Esophagus squamous epithelium (tissue), 5 donors: ENCODE data around the gene MORC4. TPM values are rescaled to one million over a fixed set of nuclear protein-coding genes. Genes with fewer than 3 reads are reported as not detected.

Source experiments
- DNase-seq: peaks from one replicate; lab custom pipeline; 2025; lab: John Stamatoyannopoulos, UW
- H3K27ac ChIP-seq, 4 donors: fragments of 200-600 bp; sonication (generic); one replicate each; pipeline ENCODE4 v1.5.1; 2016 to 2019; ENCODE audit warnings: mild to moderate bottlenecking in 1 of 4
- H3K27me3 ChIP-seq, 4 donors: fragments of 200-600 bp; sonication (generic); 1 replicate in 3 of 4; 2 replicates in 1 of 4; pipeline versions ENCODE4 v1.5.1 to v1.6.0; 2017 to 2021; ENCODE audit warnings: antibody characterized with exemption in 1 of 4
- H3K36me3 ChIP-seq, 3 donors: fragments of 200-600 bp; sonication (generic); one replicate each; pipeline ENCODE4 v1.5.1; 2016 to 2019
- H3K4me1 ChIP-seq, 3 donors: fragments of 200-600 bp; sonication (generic); one replicate each; pipeline ENCODE4 v1.5.1; 2017 to 2019
- H3K4me3 ChIP-seq, 4 donors: fragments of 200-600 bp; sonication (generic); 1 replicate in 3 of 4; 2 replicates in 1 of 4; pipeline ENCODE4 v1.5.1; 2016 to 2019; ENCODE audit warnings: mild to moderate bottlenecking in 2 of 4, moderate library complexity in 1 of 4
- H3K9me3 ChIP-seq, 3 donors: fragments of 200-600 bp; sonication (generic); one replicate each; pipeline ENCODE4 v1.5.1; 2016 to 2019
- CTCF ChIP-seq, 6 experiments: fragments of 450-650 bp in 4 of 6; fragments of 200-600 bp in 2 of 6; sonication (generic) in 2 of 6; IDR thresholded peaks; one replicate each; pipeline ENCODE4 v1.5.1; 2016 to 2019; ENCODE audit warnings: antibody characterized with exemption in 6 of 6, mild to moderate bottlenecking in 4 of 6, moderate library complexity in 4 of 6
- POLR2A ChIP-seq, 4 donors: fragments of 450-650 bp; IDR thresholded peaks; one replicate each; pipeline ENCODE4 v1.6.1; 2017; ENCODE audit warnings: antibody characterized with exemption in 4 of 4, mild to moderate bottlenecking in 4 of 4, moderate library complexity in 3 of 4
- WGBS, 2 donors: methylation state at CpG; one replicate each; pipeline ENCODE4 v1.1.5; 2018; 5-methylcytosine and 5-hydroxymethylcytosine counted together
- intact Hi-C: fragments of 100-400 bp; cut with DNase I; formaldehyde crosslinking; loops from one replicate; pipeline ENCODE4 v1.15.0; 2022
- total RNA-seq, 4 donors: library from RNA; depleted of rRNA; stranded (reverse); fragments of >200 nt; gene quantifications; one replicate each; pipeline ENCODE4 v1.1.0, GENCODE V29; 2016
- donor health status: DM: yes; HTN: yes; CAD: no.

The MORC4 gene
- total RNA-seq, 4 donors from 2014 or later: 12.5 to 22.6 (median 17.2) TPM

GRCh38 chrX:106950381-106950780 lies 49.6 kb downstream of the MORC4 start:
- DNase-seq: no peak
- Histone ChIP-seq H3K27ac (no peak overlapping the region), H3K36me3 (peaks cover 0 to 19% (median 0%) of the 10 kb centered on the region in 3 donors), H3K4me3 (no peak overlapping the region), H3K4me1 (no peaks in the 10 kb centered on the region), H3K27me3 (no peaks in the 10 kb centered on the region), H3K9me3 (no peaks in the 10 kb centered on the region)
- intact Hi-C loops: no loop called here
- WGBS, 2 donors: 31% methylated on average over 2 of the region's 2 CpGs; no CpG with 5 or more reads in 1 of the 2 donors
- TF ChIP-seq CTCF (IDR thresholded peaks at IDR 0.05): no peak

- Histone ChIP-seq H3K4me3 (no peak overlapping the region), H3K27ac (no peak overlapping the region), H3K9me3 (no peaks in the 10 kb centered on the region), H3K36me3 (peaks cover 0 to 9% (median 0%) of the 10 kb centered on the region in 3 donors), H3K4me1 (no peaks in the 10 kb centered on the region), H3K27me3 (no peaks in the 10 kb centered on the region)
- no peak for DNase-seq
- TF ChIP-seq POLR2A (IDR thresholded peaks at IDR 0.05) (no peak), CTCF (IDR thresholded peaks at IDR 0.05) (no peak)
- intact Hi-C loops: no loop called here
- WGBS, 2 donors: 78 to 92% methylated on average over 1 of the region's 1 CpG
These were observed 50.6 kb downstream of the MORC4 start for GRCh38 chrX:106949366-106949765.

DNA sequence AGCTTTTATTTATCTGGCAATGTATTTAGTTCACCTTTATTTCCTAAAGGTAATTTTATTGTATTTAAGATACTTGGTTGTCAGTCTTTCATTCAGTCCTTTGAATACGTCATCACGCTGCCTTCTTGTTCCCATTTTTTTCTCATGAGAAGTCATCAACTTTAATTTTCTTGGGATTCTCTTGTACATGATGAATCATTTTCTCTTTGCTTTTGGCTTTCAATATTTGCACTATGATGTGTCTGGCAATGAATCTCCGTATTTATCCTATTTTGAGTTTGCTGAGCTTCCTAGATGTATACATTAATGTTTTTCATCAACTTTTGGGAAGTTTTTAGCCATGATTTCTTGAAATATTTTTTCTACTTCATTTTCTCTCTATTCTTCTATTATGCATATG lies 51.4 kb downstream of the MORC4 start:
- WGBS, 2 donors: 23 to 75% methylated on average over 3 of the region's 3 CpGs

DNA sequence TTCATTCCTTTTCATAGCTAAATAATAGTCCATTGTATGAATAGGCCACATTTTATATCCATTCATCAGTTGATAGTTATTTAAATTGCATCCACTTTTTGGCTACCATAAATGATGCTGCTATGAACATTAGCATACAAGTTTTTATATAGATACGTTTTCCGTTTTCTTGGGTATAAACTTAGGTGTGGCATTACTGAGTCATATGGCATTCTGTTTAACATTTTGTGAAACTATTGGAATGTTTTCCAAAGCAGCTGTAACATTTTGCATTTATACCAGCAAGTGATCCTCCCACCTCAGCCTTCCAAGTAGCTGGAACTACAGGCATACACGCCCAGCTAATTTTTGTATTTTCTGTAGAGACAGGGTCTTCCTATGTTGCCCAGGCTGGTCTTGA lies 53.5 kb downstream of the MORC4 start:
- H3K9me3 ChIP-seq: no peaks in the 10 kb centered on the region
- H3K27ac ChIP-seq: no peak overlapping the region
- no peaks in the 10 kb centered on the region for H3K4me1 ChIP-seq
- 78 to 79% methylated on average over 2 to 3 of the region's 3 CpGs for WGBS, 2 donors
- TF ChIP-seq CTCF (IDR thresholded peaks at IDR 0.05) (no peak), POLR2A (IDR thresholded peaks at IDR 0.05) (no peak)
- H3K4me3 ChIP-seq: no peak overlapping the region
- no peak for DNase-seq
- H3K27me3 ChIP-seq: no peaks in the 10 kb centered on the region
- intact Hi-C loops: no loop called here
- H3K36me3 ChIP-seq: peaks cover 0 to 15% (median 0%) of the 10 kb centered on the region in 3 donors

More for the DNA sequence above, 51.4 kb downstream of the MORC4 start:
- H3K27ac ChIP-seq: no peak overlapping the region
- intact Hi-C loops: no loop called here
- TF ChIP-seq POLR2A (IDR thresholded peaks at IDR 0.05): no peak
- no peak for TF ChIP-seq CTCF (IDR thresholded peaks at IDR 0.05)
- no peak for DNase-seq
- no peaks in the 10 kb centered on the region for H3K4me1 ChIP-seq
- H3K9me3 ChIP-seq: no peaks in the 10 kb centered on the region
- no peak overlapping the region for H3K4me3 ChIP-seq
- no peaks in the 10 kb centered on the region for H3K27me3 ChIP-seq
- peaks cover 0 to 2% (median 0%) of the 10 kb centered on the region in 3 donors for H3K36me3 ChIP-seq

DNA sequence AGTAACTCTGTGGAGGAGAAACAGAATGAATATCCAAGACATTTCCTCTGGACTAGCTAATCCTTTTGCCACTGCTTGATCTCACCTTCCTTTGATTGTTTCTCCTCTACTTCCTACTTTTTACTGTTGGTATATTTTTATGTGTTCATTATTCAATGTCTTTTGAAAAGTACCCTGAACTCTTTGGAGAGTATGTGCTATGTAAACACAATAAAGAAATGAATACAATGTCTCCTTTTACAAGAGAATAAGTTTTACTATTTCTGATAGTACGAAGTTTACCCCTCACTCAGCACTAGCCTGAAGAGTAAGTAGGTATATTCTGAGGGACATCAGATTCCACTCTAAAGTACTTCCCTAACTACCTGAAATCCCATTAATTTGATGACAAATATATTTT lies 59.9 kb downstream of the MORC4 start:
- Histone ChIP-seq H3K4me1 (no peaks in the 10 kb centered on the region), H3K27ac (no peak overlapping the region), H3K9me3 (no peaks in the 10 kb centered on the region), H3K36me3 (peaks cover 0 to 26% (median 0%) of the 10 kb centered on the region in 3 donors), H3K4me3 (no peak overlapping the region), H3K27me3 (no peaks in the 10 kb centered on the region)
- 80 to 95% methylated on average over 1 of the region's 1 CpG for WGBS, 2 donors
- TF ChIP-seq POLR2A (IDR thresholded peaks at IDR 0.05): no peak
- no peak for TF ChIP-seq CTCF (IDR thresholded peaks at IDR 0.05)
- DNase-seq: no peak
- intact Hi-C loops: no loop called here
